GM19043 (cell line): ENCODE data around the gene SEC24C.
"Not testable (repeated sequence)": the region's sequence is repeated elsewhere in the genome, so short reads cannot be mapped to it uniquely, and the experiment has no call there.

ENCODE experiments used
- ATAC-seq: cut with Tn5 transposase; IDR thresholded peaks from one replicate; pipeline ENCODE4 v1.9.1; 2021; ENCODE audit warnings: low read depth; ENCODE audit not compliant: unreplicated experiment

SEC24C gene

GRCh38 chr10:73768881-73769280 is 24.7 kb downstream of the SEC24C start:
- no peak for ATAC-seq

GRCh38 chr10:73769396-73769795 is 25.2 kb downstream of the SEC24C start:
- ATAC-seq: no peak

GRCh38 chr10:73771722-73772280 is 27.6 kb downstream of the SEC24C start:
- ATAC-seq: peak; percentile 27

- peak; percentile 58 for ATAC-seq
Measured at GRCh38 chr10:73772281-73773151, 28.3 kb downstream of the SEC24C start.

- ATAC-seq: no peak
Measured at GRCh38 chr10:73773152-73773879, 29.1 kb downstream of the SEC24C start.

- ATAC-seq: no peak
Measured at GRCh38 chr10:73774637-73775036, 30.5 kb downstream of the SEC24C start.

GRCh38 chr10:73779018-73779417 is 34.8 kb downstream of the SEC24C start:
- no peak for ATAC-seq

GRCh38 chr10:73779539-73780197 is 35.5 kb downstream of the SEC24C start:
- no peak for ATAC-seq

- ATAC-seq: no peak
Measured at GRCh38 chr10:73780301-73780700, 36.1 kb downstream of the SEC24C start.

GRCh38 chr10:73780966-73781365 is 36.8 kb downstream of the SEC24C start:
- no peak for ATAC-seq

- ATAC-seq: no peak
Measured at GRCh38 chr10:73781548-73781878, 37.3 kb downstream of the SEC24C start.

GRCh38 chr10:73781879-73782748 is 37.9 kb downstream of the SEC24C start, which contains the start of gene CHCHD1:
TSS of gene CHCHD1 (plus strand) at chr10:73782048. CDS start at chr10:73782076, 28 bp downstream.
- ATAC-seq: no peak

- ATAC-seq: no peak
Measured at GRCh38 chr10:73782749-73783085, 38.5 kb downstream of the SEC24C start.

- peak; percentile 91 for ATAC-seq
Measured at GRCh38 chr10:73785211-73785720, 41.1 kb downstream of the SEC24C start, which contains the start of gene ZSWIM8. TSS of gene ZSWIM8 (plus strand) at chr10:73785606. CDS start at chr10:73785879, 273 bp downstream.

GRCh38 chr10:73785721-73786511 is 41.7 kb downstream of the SEC24C start:
- no peak for ATAC-seq

GRCh38 chr10:73786512-73786885 is 42.3 kb downstream of the SEC24C start:
- ATAC-seq: no peak

GRCh38 chr10:73787031-73787800 is 43.0 kb downstream of the SEC24C start:
- not testable (repeated sequence) for ATAC-seq
